Measurements from ENCODE around the gene OR6C76.

Gene OR6C76

DNA sequence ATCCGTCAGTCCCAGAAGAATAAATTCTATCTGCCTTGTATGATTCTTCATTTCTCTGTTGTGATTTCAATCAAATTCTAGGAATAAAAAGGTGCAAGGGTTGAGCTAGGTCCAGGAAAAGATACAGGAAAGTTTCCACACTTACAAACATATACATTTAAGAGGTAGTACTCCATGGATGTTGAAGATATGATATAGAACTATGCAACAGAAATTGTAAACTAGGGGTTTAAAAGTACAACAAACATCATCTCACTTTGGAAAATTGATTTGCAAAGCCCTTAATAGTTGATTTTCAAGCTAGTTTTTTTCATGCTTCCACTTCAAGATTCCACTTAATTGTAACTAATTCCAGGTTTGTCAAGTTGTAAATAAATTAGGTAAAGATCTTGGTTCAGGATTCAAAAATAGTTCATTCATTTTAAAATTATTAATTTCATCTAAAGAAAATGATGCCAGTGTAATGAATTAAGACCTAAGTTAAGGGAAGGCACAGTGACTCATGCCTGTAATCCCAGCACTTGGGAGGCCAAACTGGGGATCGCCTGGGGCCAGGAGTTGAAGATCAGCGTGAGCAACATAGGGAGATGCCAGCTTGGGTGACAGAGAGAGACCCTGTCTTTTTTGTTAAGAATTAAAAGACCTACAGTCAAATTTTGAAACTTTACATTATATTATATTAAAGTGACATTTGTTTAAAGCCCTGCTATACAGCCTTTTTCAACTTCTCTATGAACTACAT, 44.2 kb downstream of the OR6C76 start, which contains the start of gene OR6C70:
TSS of gene OR6C70 (minus strand) at position 51 of the 742 bp plus-strand sequence. CDS start at position 51, 0 bp downstream.
- no peak for DNase-seq

DNA sequence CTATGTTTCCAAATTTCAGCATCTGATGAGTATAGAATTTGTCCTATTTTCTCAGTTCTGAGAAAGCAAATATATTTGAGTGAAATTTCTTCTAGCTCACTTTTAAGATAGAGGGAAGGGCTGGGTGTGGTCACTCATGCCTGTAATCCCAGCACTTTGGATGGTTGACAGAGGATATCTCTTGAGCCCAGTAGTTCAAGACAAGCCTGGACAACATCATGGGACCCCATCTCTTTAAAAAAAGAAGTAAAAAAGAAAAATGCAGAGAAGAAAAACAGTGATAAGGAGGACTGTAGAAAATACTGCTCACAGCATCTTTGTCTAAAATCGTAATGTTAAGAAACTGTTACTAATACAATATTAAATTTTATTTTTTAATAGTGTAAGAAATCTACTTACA, 46.2 kb downstream of the OR6C76 start:
- no peak for DNase-seq
